OCI-LY3 (cell line): Measurements from ENCODE around the gene WWOX.

Source experiments
- H2AFZ ChIP-seq: fragments of 200-600, 300-600 bp; shearing (Covaris generic); 2 replicates; pipeline ENCODE4 v1.6.0; 2014; ENCODE audit warnings: antibody characterized with exemption, low read depth, low read length
- H3K27ac ChIP-seq: fragments of 200-600, 300-600 bp; sonication (generic); 2 replicates; pipeline ENCODE4 v1.5.1; 2014; ENCODE audit warnings: mild to moderate bottlenecking, low read length, moderate library complexity, mixed read lengths
- H3K27me3 ChIP-seq: fragments of 200-600, 300-600 bp; sonication (generic); 2 replicates; pipeline ENCODE4 v1.6.1; 2014; ENCODE audit warnings: low read depth, low read length, mixed read lengths
- H3K36me3 ChIP-seq: fragments of 200-600, 300-600 bp; sonication (generic); replicated peaks from 2 replicates; pipeline ENCODE3; 2014; ENCODE audit warnings: low read depth, low read length, mixed read lengths
- H3K4me1 ChIP-seq: fragments of 300-600, 200-600 bp; sonication (generic); 2 replicates; pipeline ENCODE4 v1.6.1; 2014; ENCODE audit warnings: low read length, mixed read lengths
- H3K4me2 ChIP-seq: fragments of 200-600, 300-600 bp; sonication (generic); 2 replicates; pipeline ENCODE4 v1.6.1; 2014; ENCODE audit warnings: low read length, mixed read lengths
- H3K4me3 ChIP-seq: fragments of 300-600, 200-600 bp; sonication (generic); 2 replicates; pipeline ENCODE4 v1.5.1; 2014; ENCODE audit warnings: antibody characterized with exemption, mild to moderate bottlenecking, low read length, moderate library complexity
- H3K79me2 ChIP-seq: fragments of 300-600, 200-600 bp; shearing (Covaris generic); 2 replicates; pipeline ENCODE4 v1.6.1; 2014; ENCODE audit warnings: mild to moderate bottlenecking, low read length, mixed read lengths
- H3K9ac ChIP-seq: fragments of 300-600, 200-600 bp; shearing (Covaris generic); 2 replicates; pipeline ENCODE4 v1.6.0; 2014; ENCODE audit warnings: mild to moderate bottlenecking, low read length, moderate library complexity
- H3K9me3 ChIP-seq: fragments of 200-600, 300-600 bp; shearing (Covaris generic); 2 replicates; pipeline ENCODE4 v1.6.1; 2014; ENCODE audit warnings: low read length, mixed read lengths; ENCODE audit not compliant: insufficient read depth
- H4K20me1 ChIP-seq: fragments of 200-600, 300-600 bp; sonication (generic); 2 replicates; pipeline ENCODE4 v1.6.1; 2016; ENCODE audit warnings: low read length, mixed read lengths; ENCODE audit not compliant: insufficient read depth
- EZH2phosphoT487 ChIP-seq: fragments of 200-600 bp; shearing (Covaris generic); IDR thresholded peaks from 2 replicates; pipeline ENCODE4 v1.6.1; 2018; ENCODE audit warnings: antibody characterized with exemption, mixed run types, low read depth
- TF ChIP-seq, protein P1 (sequence below): fragments of 200-600, 300-600 bp; sonication (generic); IDR thresholded peaks from 2 replicates; pipeline ENCODE4 v1.5.1; 2014; ENCODE audit warnings: antibody characterized with exemption, low read length, low read depth

The WWOX gene

DNA sequence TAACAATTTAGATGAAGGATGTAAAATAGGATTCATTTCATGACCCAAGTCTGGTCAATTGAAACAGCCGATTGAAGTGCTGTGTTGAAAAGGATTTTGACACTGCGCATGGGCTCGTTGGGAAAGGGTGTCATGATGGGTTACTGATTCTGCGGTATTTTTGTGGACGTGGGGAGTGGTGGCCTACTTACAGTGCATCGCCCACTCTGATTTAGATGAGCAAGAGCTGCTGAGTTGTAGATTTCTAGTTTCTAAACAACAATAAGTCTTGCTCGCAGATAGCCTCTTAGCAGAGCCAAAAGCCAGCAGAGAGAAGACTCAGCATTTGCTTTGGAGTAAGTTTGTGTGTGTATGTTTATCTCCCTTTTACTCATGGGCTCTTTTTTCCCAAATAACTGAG is 770.0 kb downstream of the WWOX start:
- H4K20me1 ChIP-seq, result no peaks in the 10 kb centered on the region
- H3K9me3 ChIP-seq, result no peaks in the 10 kb centered on the region
- H3K27ac ChIP-seq, result no peak overlapping the region
- no peak overlapping the region for H2AFZ ChIP-seq
- no peaks in the 10 kb centered on the region for H3K36me3 ChIP-seq
- no peak overlapping the region for H3K4me3 ChIP-seq
- no peaks in the 10 kb centered on the region for H3K4me1 ChIP-seq
- H3K27me3 ChIP-seq, result no peaks in the 10 kb centered on the region
- no peak overlapping the region for H3K4me2 ChIP-seq
- no peaks in the 10 kb centered on the region for H3K79me2 ChIP-seq
- no peak overlapping the region for H3K9ac ChIP-seq
- no peak for TF ChIP-seq EZH2phosphoT487
- TF ChIP-seq, protein P1, sequence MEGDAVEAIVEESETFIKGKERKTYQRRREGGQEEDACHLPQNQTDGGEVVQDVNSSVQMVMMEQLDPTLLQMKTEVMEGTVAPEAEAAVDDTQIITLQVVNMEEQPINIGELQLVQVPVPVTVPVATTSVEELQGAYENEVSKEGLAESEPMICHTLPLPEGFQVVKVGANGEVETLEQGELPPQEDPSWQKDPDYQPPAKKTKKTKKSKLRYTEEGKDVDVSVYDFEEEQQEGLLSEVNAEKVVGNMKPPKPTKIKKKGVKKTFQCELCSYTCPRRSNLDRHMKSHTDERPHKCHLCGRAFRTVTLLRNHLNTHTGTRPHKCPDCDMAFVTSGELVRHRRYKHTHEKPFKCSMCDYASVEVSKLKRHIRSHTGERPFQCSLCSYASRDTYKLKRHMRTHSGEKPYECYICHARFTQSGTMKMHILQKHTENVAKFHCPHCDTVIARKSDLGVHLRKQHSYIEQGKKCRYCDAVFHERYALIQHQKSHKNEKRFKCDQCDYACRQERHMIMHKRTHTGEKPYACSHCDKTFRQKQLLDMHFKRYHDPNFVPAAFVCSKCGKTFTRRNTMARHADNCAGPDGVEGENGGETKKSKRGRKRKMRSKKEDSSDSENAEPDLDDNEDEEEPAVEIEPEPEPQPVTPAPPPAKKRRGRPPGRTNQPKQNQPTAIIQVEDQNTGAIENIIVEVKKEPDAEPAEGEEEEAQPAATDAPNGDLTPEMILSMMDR, result no peak

- Histone ChIP-seq H3K4me1 (no peaks in the 10 kb centered on the region), H3K36me3 (no peaks in the 10 kb centered on the region), H2AFZ (no peak overlapping the region), H3K27me3 (no peaks in the 10 kb centered on the region), H3K4me3 (no peak overlapping the region), H3K4me2 (no peak overlapping the region), H3K27ac (no peak overlapping the region), H4K20me1 (no peaks in the 10 kb centered on the region), H3K9me3 (no peaks in the 10 kb centered on the region), H3K79me2 (no peaks in the 10 kb centered on the region), H3K9ac (no peak overlapping the region)
- TF ChIP-seq, protein P1, result no peak
- TF ChIP-seq EZH2phosphoT487, result no peak
Observed at GRCh38 chr16:78871241-78871640, 771.8 kb downstream of the WWOX start.

GRCh38 chr16:78876671-78877070 is 777.2 kb downstream of the WWOX start:
- Histone ChIP-seq H3K9ac (no peak overlapping the region), H3K27ac (no peak overlapping the region), H3K9me3 (no peaks in the 10 kb centered on the region), H3K27me3 (no peaks in the 10 kb centered on the region), H3K79me2 (no peaks in the 10 kb centered on the region), H2AFZ (no peak overlapping the region), H3K4me1 (no peaks in the 10 kb centered on the region), H4K20me1 (no peaks in the 10 kb centered on the region), H3K4me2 (no peak overlapping the region), H3K36me3 (no peaks in the 10 kb centered on the region), H3K4me3 (no peak overlapping the region)
- TF ChIP-seq, protein P1, result no peak
- TF ChIP-seq EZH2phosphoT487, result no peak

GRCh38 chr16:78877114-78877655 is 777.7 kb downstream of the WWOX start:
- Histone ChIP-seq H3K9ac (no peak overlapping the region), H3K9me3 (no peaks in the 10 kb centered on the region), H3K4me3 (no peak overlapping the region), H3K27ac (no peak overlapping the region), H3K27me3 (no peaks in the 10 kb centered on the region), H4K20me1 (no peaks in the 10 kb centered on the region), H3K79me2 (no peaks in the 10 kb centered on the region), H3K4me1 (no peaks in the 10 kb centered on the region), H3K36me3 (no peaks in the 10 kb centered on the region), H2AFZ (no peak overlapping the region), H3K4me2 (no peak overlapping the region)
- no peak for TF ChIP-seq EZH2phosphoT487
- TF ChIP-seq, protein P1, result no peak
